Measurements from ENCODE around the gene MRPL27. TPM values are rescaled to one million over a fixed set of nuclear protein-coding genes. Genes with fewer than 3 reads are reported as not detected.

Gene MRPL27
- total RNA-seq, 1 experiment from 2014 or later = 106 TPM

DNA sequence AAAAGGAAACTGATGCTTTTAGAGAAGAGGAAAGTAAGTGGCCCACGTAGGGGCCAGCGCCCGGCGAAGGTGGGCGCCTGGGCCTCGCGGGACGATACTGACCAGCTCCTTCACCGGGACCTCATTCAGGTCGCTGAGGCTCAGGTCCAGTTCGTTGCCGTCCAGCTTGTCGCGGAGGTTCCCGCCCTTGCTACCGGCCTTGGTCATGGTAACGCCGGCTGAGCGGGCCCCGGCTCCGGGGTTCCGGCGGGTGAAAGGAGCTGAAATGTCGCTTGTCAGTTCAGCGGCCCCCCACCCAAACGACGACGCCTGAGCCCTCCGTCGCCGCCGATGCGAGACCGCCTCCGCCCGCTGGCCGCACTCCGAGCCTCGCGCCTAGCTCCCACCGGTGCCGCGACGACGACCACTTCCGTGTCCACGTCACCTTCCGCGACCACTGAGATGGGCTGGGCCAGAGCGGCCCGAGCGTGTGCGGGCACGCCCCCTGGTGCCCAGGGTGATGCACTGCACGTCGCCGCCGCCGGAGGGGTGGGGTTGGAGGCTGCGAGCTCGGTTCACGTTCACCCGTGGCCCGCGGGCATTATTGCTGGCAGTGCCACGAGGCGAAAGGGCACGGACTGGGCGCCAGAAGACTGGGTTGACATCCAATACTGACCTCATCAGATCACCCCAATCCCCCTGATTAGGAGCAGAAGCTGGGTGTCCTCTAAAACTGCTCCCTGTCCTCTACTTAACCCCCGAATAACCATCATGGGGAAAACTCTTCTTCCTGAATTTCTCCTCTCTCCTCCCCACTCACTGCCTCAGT, 24.3 kb upstream of the MRPL27 start, which contains the start of gene LRRC59 (continued):
- peak; percentile 83 to 99 (median 94) for TF ChIP-seq CTCF (IDR thresholded peaks at IDR 0.05 in 2 of 3, conservative IDR thresholded peaks at IDR 0.05 in 1 of 3; ENCODE audit: borderline replicate concordance in 1 of 3, insufficient read depth in 1 of 3, low read depth in 2 of 3, low read length in 2 of 3)
- peak; percentile 100 for TF ChIP-seq CBX3 (IDR thresholded peaks at IDR 0.05; ENCODE audit: low read depth)
- TF ChIP-seq ZNF274 (IDR thresholded peaks at IDR 0.05; ENCODE audit: low read depth, low read length) = no peak
- TF ChIP-seq SP1 (IDR thresholded peaks at IDR 0.05; ENCODE audit: low read depth) = peak; percentile 70; the same call in 1 of the 2 replicates

- no peak for DNase-seq (ENCODE audit: low read depth, low spot score)
- Histone ChIP-seq H3K27ac (ENCODE audit: low read depth, low read length) (peak overlapping the region; percentile 77), H2AFZ (ENCODE audit: low read depth, low read length, poor library complexity, severe bottlenecking) (no peak overlapping the region), H3K4me2 (ENCODE audit: low read length) (peak overlapping the region; percentile 84), H3K9me3 (ENCODE audit: control insufficient read depth in 1 of 2, insufficient read depth in 1 of 2, low read depth in 1 of 2, low read length in 2 of 2) (no peaks in the 10 kb centered on the region), H3K9me2 (ENCODE audit: insufficient read depth) (no peaks in the 10 kb centered on the region), H3K36me3 (ENCODE audit: control insufficient read depth in 1 of 2, insufficient read depth in 2 of 2, low read length in 2 of 2) (peaks cover 37 to 40% of the 10 kb centered on the region in 2 experiments), H3K4me1 (ENCODE audit: control insufficient read depth in 1 of 2, insufficient read depth in 2 of 2, low read length in 2 of 2) (peaks cover 7 to 27% of the 10 kb centered on the region in 2 experiments), H3K27me3 (ENCODE audit: insufficient read depth, low read length) (no peaks in the 10 kb centered on the region), H4K20me1 (ENCODE audit: insufficient read depth) (peaks cover 7% of the 10 kb centered on the region; the same call in 1 of the 2 replicates), H3K4me3 (replicated peaks in 1 of 2; ENCODE audit: low read depth in 1 of 2, low read length in 2 of 2) (peak overlapping the region; percentile 95), H3K9ac (ENCODE audit: low read length) (peak overlapping the region; percentile 98), H3K79me2 (ENCODE audit: insufficient read depth, low read length) (peaks cover 58% of the 10 kb centered on the region)
- ATAC-seq = peak; percentile 30
- intact Hi-C loops (cut with micrococcal nuclease) = loop anchor here (1.0 kb wide), 1 partner anchor 82 kb away; the partner anchor contains the start of gene RSAD1
- ChIA-PET RAD21 (ENCODE audit: low non-redundant PET in 1 of 2, low total read pairs in 2 of 2, uncharacterized antibody in 2 of 2, unreplicated experiment in 2 of 2) (interaction anchor here (0.6 to 0.7 kb wide), 2 partner anchors 47 to 83 kb away, joined by 3 read pairs; no protein-coding TSS in a partner anchor), CTCF (interaction anchor here (0.6 to 2.6 kb wide), 33 partner anchors 8 to 683 kb away, joined by 3 to 20 read pairs (median 4); partner anchors contain the start of genes ACSF2, EME1, MRPL27 and RSAD1), POLR2A (interaction anchor here (0.6 to 2.5 kb wide), 9 partner anchors 8 to 243 kb away, joined by 3 to 14 read pairs (median 6); partner anchors contain the start of genes ACSF2, EME1 and MRPL27)
- no TSS peak for BruUV-seq (replicated peaks)
- TF ChIP-seq EZH2phosphoT487 (IDR thresholded peaks at IDR 0.05; ENCODE audit: borderline replicate concordance) (no peak), REST (IDR thresholded peaks at IDR 0.05; ENCODE audit: low read depth) (no peak), TCF7L2 (IDR thresholded peaks at IDR 0.05; ENCODE audit: borderline replicate concordance, extremely low read depth, insufficient read depth, insufficient read length) (no peak), CEBPB (IDR thresholded peaks at IDR 0.05; ENCODE audit: low read depth) (no peak), CTCF (IDR thresholded peaks at IDR 0.05 in 2 of 3, conservative IDR thresholded peaks at IDR 0.05 in 1 of 3; ENCODE audit: borderline replicate concordance in 1 of 3, insufficient read depth in 1 of 3, low read depth in 2 of 3, low read length in 2 of 3) (no peak), POLR2A (IDR thresholded peaks at IDR 0.05; ENCODE audit: borderline replicate concordance, extremely low read depth, insufficient read depth, insufficient read length) (no peak)
- TF ChIP-seq, protein P1, sequence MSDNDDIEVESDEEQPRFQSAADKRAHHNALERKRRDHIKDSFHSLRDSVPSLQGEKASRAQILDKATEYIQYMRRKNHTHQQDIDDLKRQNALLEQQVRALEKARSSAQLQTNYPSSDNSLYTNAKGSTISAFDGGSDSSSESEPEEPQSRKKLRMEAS (IDR thresholded peaks at IDR 0.05) = no peak
These were observed 23.5 kb upstream of the MRPL27 start for GRCh38 chr17:50396261-50397110.

Data from HCT116 (cell line).